H9 (cell line): Measurements from ENCODE around the gene IL17REL. TPM values are rescaled to one million over a fixed set of nuclear protein-coding genes. Genes with fewer than 3 reads are reported as not detected.

Source experiments
- DNase-seq: peaks from one replicate; pipeline ENCODE4 v3.0.0-alpha.2; 2017
- H2AFZ ChIP-seq: one replicate; pipeline ENCODE4 v1.6.1; 2013; ENCODE audit warnings: mild to moderate bottlenecking, low read length, control low read depth, moderate library complexity
- H2AK5ac ChIP-seq: 2 replicates; pipeline ENCODE4 v1.6.1; 2013; ENCODE audit warnings: low read length, control low read depth, mixed read lengths; ENCODE audit not compliant: insufficient read length
- H2BK120ac ChIP-seq: one replicate; pipeline ENCODE4 v1.6.1; 2013; ENCODE audit warnings: low read depth, mild to moderate bottlenecking, low read length, control low read depth, inconsistent platforms; ENCODE audit not compliant: poor library complexity, severe bottlenecking
- H2BK12ac ChIP-seq: 2 replicates; pipeline ENCODE4 v1.6.1; 2013; ENCODE audit warnings: low read length, control low read depth, mixed read lengths, low read depth; ENCODE audit not compliant: insufficient read length
- H2BK15ac ChIP-seq: 2 replicates; pipeline ENCODE4 v1.6.1; 2013; ENCODE audit warnings: low read depth, low read length, control low read depth
- H2BK20ac ChIP-seq: one replicate; pipeline ENCODE4 v1.6.1; 2013; ENCODE audit warnings: low read depth, mild to moderate bottlenecking, low read length, control low read depth, inconsistent platforms; ENCODE audit not compliant: poor library complexity, severe bottlenecking
- H2BK5ac ChIP-seq: 2 replicates; pipeline ENCODE4 v1.6.1; 2013; ENCODE audit warnings: low read length, control low read depth, mixed read lengths; ENCODE audit not compliant: insufficient read length
- H3K14ac ChIP-seq: 2 replicates; pipeline ENCODE4 v1.6.1; 2013; ENCODE audit warnings: low read length, control low read depth; ENCODE audit not compliant: insufficient read depth
- H3K18ac ChIP-seq: 2 replicates; pipeline ENCODE4 v1.6.1; 2013; ENCODE audit warnings: low read depth, mild to moderate bottlenecking, mixed read lengths, low read length, control low read depth; ENCODE audit not compliant: insufficient read length
- H3K23ac ChIP-seq: 2 replicates; pipeline ENCODE4 v1.6.1; 2013; ENCODE audit warnings: low read length, control low read depth, mixed read lengths, low read depth; ENCODE audit not compliant: insufficient read length
- H3K23me2 ChIP-seq: 2 replicates; pipeline ENCODE4 v1.6.1; 2013; ENCODE audit warnings: low read depth, mild to moderate bottlenecking, mixed read lengths, low read length, control low read depth; ENCODE audit not compliant: insufficient read length, poor library complexity, severe bottlenecking
- H3K27ac ChIP-seq: 2 replicates; pipeline ENCODE4 v1.5.1; 2013; ENCODE audit warnings: low read length, control low read depth, mixed read lengths, low read depth; ENCODE audit not compliant: insufficient read length
- H3K27me3 ChIP-seq: 2 replicates; pipeline ENCODE4 v1.6.1; 2013; ENCODE audit warnings: low read length, control low read depth, inconsistent platforms; ENCODE audit not compliant: insufficient read depth
- H3K4ac ChIP-seq: 2 replicates; pipeline ENCODE4 v1.6.1; 2013; ENCODE audit warnings: low read depth, mild to moderate bottlenecking, control low read depth, inconsistent platforms, low read length, moderate library complexity
- H3K4me1 ChIP-seq: 2 replicates; pipeline ENCODE4 v1.6.1; 2013; ENCODE audit warnings: low read length, control low read depth, inconsistent platforms; ENCODE audit not compliant: insufficient read depth
- H3K4me2 ChIP-seq: 2 replicates; pipeline ENCODE4 v1.6.1; 2013; ENCODE audit warnings: low read length, control low read depth, mixed read lengths; ENCODE audit not compliant: insufficient read length, insufficient read depth
- H3K56ac ChIP-seq: 2 replicates; pipeline ENCODE4 v1.6.1; 2013; ENCODE audit warnings: low read depth, mild to moderate bottlenecking, mixed read lengths, low read length, control low read depth; ENCODE audit not compliant: insufficient read length
- H3K79me1 ChIP-seq: 2 replicates; pipeline ENCODE4 v1.6.1; 2013; ENCODE audit warnings: low read depth, mild to moderate bottlenecking, moderate library complexity, low read length, control low read depth, inconsistent platforms; ENCODE audit not compliant: insufficient read depth, poor library complexity, severe bottlenecking
- H3K79me2 ChIP-seq: 2 replicates; pipeline ENCODE4 v1.6.1; 2013; ENCODE audit warnings: low read length, control low read depth, inconsistent platforms; ENCODE audit not compliant: insufficient read depth
- H3K9ac ChIP-seq: 2 replicates; pipeline ENCODE4 v1.6.1; 2013; ENCODE audit warnings: low read length, control low read depth, mixed read lengths; ENCODE audit not compliant: insufficient read length; ENCODE audit errors: extremely low read depth
- H3K9me3 ChIP-seq: one replicate; pipeline ENCODE4 v1.6.1; 2013; ENCODE audit warnings: low read depth, low read length, inconsistent platforms; ENCODE audit not compliant: control insufficient read depth
- H3T11ph ChIP-seq: one replicate; pipeline ENCODE4 v1.6.1; 2013; ENCODE audit warnings: mild to moderate bottlenecking, low read length, control low read depth, inconsistent platforms
- H4K20me1 ChIP-seq: one replicate; pipeline ENCODE4 v1.6.1; 2013; ENCODE audit not compliant: control insufficient read depth, insufficient read length, insufficient read depth
- H4K5ac ChIP-seq: 2 replicates; pipeline ENCODE4 v1.6.1; 2013; ENCODE audit warnings: low read depth, mild to moderate bottlenecking, mixed read lengths, low read length, control low read depth; ENCODE audit not compliant: insufficient read length
- H4K8ac ChIP-seq: replicated peaks from 2 replicates; pipeline ENCODE4 v1.6.1; 2013; ENCODE audit warnings: low read length, control low read depth, mixed read lengths, low read depth; ENCODE audit not compliant: insufficient read length
- H4K91ac ChIP-seq: 2 replicates; pipeline ENCODE4 v1.6.1; 2013; ENCODE audit warnings: low read depth, mild to moderate bottlenecking, moderate library complexity, mixed read lengths, low read length, control low read depth; ENCODE audit not compliant: insufficient read length
- H3K27ac Mint-ChIP-seq, 3 experiments: 2 replicates in 2 of 3; 3 replicates in 1 of 3; pipeline ENCODE4 v1.8.0; 2020 to 2021; ENCODE audit warnings: mixed read lengths in 3 of 3, mild to moderate bottlenecking in 1 of 3, moderate library complexity in 1 of 3
- H3K27me3 Mint-ChIP-seq: 2 replicates; pipeline ENCODE4 v1.8.0; 2021; ENCODE audit warnings: low read depth, mild to moderate bottlenecking, moderate library complexity, mixed read lengths
- H3K36me3 Mint-ChIP-seq, 3 experiments: 2 replicates in 2 of 3; 3 replicates in 1 of 3; pipeline ENCODE4 v1.8.0; 2020 to 2021; ENCODE audit warnings: low read depth in 3 of 3, mixed read lengths in 3 of 3; ENCODE audit not compliant: insufficient read depth in 1 of 3
- H3K4me1 Mint-ChIP-seq, 2 experiments: 2 replicates each; pipeline ENCODE4 v1.8.0; 2020; ENCODE audit warnings: mixed read lengths in 2 of 2
- H3K4me3 Mint-ChIP-seq, 2 experiments: 2 replicates in 1 of 2; 3 replicates in 1 of 2; pipeline ENCODE4 v1.8.0; 2020 to 2021; ENCODE audit warnings: mild to moderate bottlenecking in 2 of 2, mixed read lengths in 2 of 2, moderate library complexity in 1 of 2
- H3K9me3 Mint-ChIP-seq, 2 experiments: 2 replicates in 1 of 2; 3 replicates in 1 of 2; pipeline ENCODE4 v1.8.0; 2020; ENCODE audit warnings: mild to moderate bottlenecking in 2 of 2, mixed read lengths in 2 of 2, moderate library complexity in 1 of 2
- CTCF ChIP-seq: fragments of 200-600 bp; sonication (generic); conservative IDR thresholded peaks from 3 replicates; pipeline ENCODE4 v1.8.0; 2021; ENCODE audit warnings: antibody characterized with exemption, mild to moderate bottlenecking
- WGBS: extraction: QIAGEN DNeasy Blood & Tissue Kit; methylation state at CpG from one replicate; pipeline ENCODE4 v1.1.7; 2013; ENCODE audit warnings: missing lambda C conversion rate, low lambda C conversion rate, mixed read lengths; ENCODE audit not compliant: insufficient read length; ENCODE audit errors: extremely low coverage; 5-methylcytosine and 5-hydroxymethylcytosine counted together
- total RNA-seq: library from RNA; stranded (reverse); gene quantifications from 2 replicates; pipeline ENCODE4 v1.2.1, GENCODE V29; 2021

IL17REL gene
- total RNA-seq, 1 experiment from 2014 or later = 0.20 TPM

- WGBS = no CpG with 5 or more reads among the region's 21 CpGs
- no peak overlapping the region for H3K18ac ChIP-seq
- no peaks in the 10 kb centered on the region for H3K4me1 ChIP-seq
- Mint-ChIP-seq H3K4me1 (peaks cover 8 to 13% of the 10 kb centered on the region in 2 experiments; a peak in 3 of 4 replicates), H3K27ac (peak overlapping the region in 1 of 3 experiments; percentile 31; a peak in 1 of 7 replicates), H3K4me3 (no peak overlapping the region), H3K36me3 (peaks cover 0 to 3% (median 0%) of the 10 kb centered on the region in 3 experiments; a peak in 3 of 7 replicates), H3K9me3 (peaks cover 22 to 25% of the 10 kb centered on the region in 2 experiments), H3K27me3 (peaks cover 35% of the 10 kb centered on the region)
- H3K14ac ChIP-seq = no peak overlapping the region
- DNase-seq = no peak
- no peaks in the 10 kb centered on the region for H3K9me3 ChIP-seq
- H2BK20ac ChIP-seq = no peak overlapping the region
- H3K79me2 ChIP-seq = no peaks in the 10 kb centered on the region
- H3K79me1 ChIP-seq = no peaks in the 10 kb centered on the region
- H4K91ac ChIP-seq = no peak overlapping the region
- H2BK12ac ChIP-seq = no peak overlapping the region
- TF ChIP-seq CTCF = no peak
- H3K27ac ChIP-seq = no peak overlapping the region
- H2AFZ ChIP-seq = no peak overlapping the region
- no peak overlapping the region for H3K4me2 ChIP-seq
- H3K23ac ChIP-seq = no peak overlapping the region
- H3K23me2 ChIP-seq = peaks cover 4% of the 10 kb centered on the region
- no peak overlapping the region for H3K56ac ChIP-seq
- H3T11ph ChIP-seq = no peak overlapping the region
- no peak overlapping the region for H3K4ac ChIP-seq
- H2BK15ac ChIP-seq = no peak overlapping the region
- no peak overlapping the region for H4K8ac ChIP-seq
- H4K5ac ChIP-seq = no peak overlapping the region
- no peak overlapping the region for H3K9ac ChIP-seq
- H2BK120ac ChIP-seq = no peak overlapping the region
- H4K20me1 ChIP-seq = no peaks in the 10 kb centered on the region
- H2AK5ac ChIP-seq = no peak overlapping the region
- no peak overlapping the region for H2BK5ac ChIP-seq
- H3K27me3 ChIP-seq = no peaks in the 10 kb centered on the region
Measured at GRCh38 chr22:49994361-49995040, 18.1 kb downstream of the IL17REL start.
